CD14-positive monocyte (primary cell): Measurements from ENCODE around the gene ATP5PD. TPM values are rescaled to one million over a fixed set of nuclear protein-coding genes. Genes with fewer than 3 reads are reported as not detected.

Source experiments
- DNase-seq, 3 donors: peaks; one replicate each; pipeline ENCODE4 v3.0.0-alpha.2; 2011 to 2022
- H2AFZ ChIP-seq: 2 replicates; pipeline ENCODE4 v1.6.0; 2012; ENCODE audit warnings: mild to moderate bottlenecking, low read depth, low read length, inconsistent platforms; ENCODE audit not compliant: insufficient read depth, poor library complexity, severe bottlenecking
- H3K27ac ChIP-seq, 2 donors: 1 replicate in 1 of 2; 2 replicates in 1 of 2; pipeline ENCODE4 v1.5.1; 2012 to 2013; ENCODE audit warnings: low read length in 2 of 2, control low read depth in 1 of 2, inconsistent platforms in 1 of 2, low read depth in 1 of 2, mild to moderate bottlenecking in 1 of 2
- H3K27me3 ChIP-seq, 2 donors: one replicate each; pipeline versions ENCODE4 v1.6.0 to v1.6.1; 2011 to 2013; ENCODE audit warnings: low read length in 2 of 2; ENCODE audit not compliant: control insufficient read depth in 2 of 2, insufficient read depth in 2 of 2
- H3K36me3 ChIP-seq, 2 donors: replicated peaks in 1 of 2; 1 replicate in 1 of 2; 2 replicates in 1 of 2; pipeline versions ENCODE4 v1.5.1 to v1.6.1; 2012 to 2013; ENCODE audit warnings: low read length in 2 of 2, control low read depth in 1 of 2, inconsistent platforms in 1 of 2, mild to moderate bottlenecking in 1 of 2; ENCODE audit not compliant: insufficient read depth in 2 of 2, control insufficient read depth in 1 of 2
- H3K4me1 ChIP-seq, 2 donors: 1 replicate in 1 of 2; 2 replicates in 1 of 2; pipeline versions ENCODE4 v1.5.1 to v1.6.1; 2012 to 2013; ENCODE audit warnings: low read length in 2 of 2, control low read depth in 1 of 2, inconsistent platforms in 1 of 2, mild to moderate bottlenecking in 1 of 2, moderate library complexity in 1 of 2; ENCODE audit not compliant: insufficient read depth in 2 of 2, control insufficient read depth in 1 of 2
- H3K4me2 ChIP-seq: replicated peaks from 2 replicates; pipeline ENCODE3; 2012; ENCODE audit warnings: low read length, moderate library complexity, mild to moderate bottlenecking; ENCODE audit not compliant: poor library complexity, severe bottlenecking; ENCODE audit errors: extremely low read depth
- H3K4me3 ChIP-seq, 3 experiments: fragments of 200-600 bp in 1 of 3; sonication (generic) in 1 of 3; replicated peaks in 1 of 3; 1 replicate in 2 of 3; 2 replicates in 1 of 3; pipeline ENCODE4 v1.5.1; 2011 to 2013; ENCODE audit warnings: low read length in 3 of 3, mild to moderate bottlenecking in 3 of 3, control low read depth in 2 of 3, low read depth in 2 of 3, inconsistent platforms in 1 of 3, moderate library complexity in 1 of 3
- H3K79me2 ChIP-seq: 2 replicates; pipeline ENCODE4 v1.6.0; 2012; ENCODE audit warnings: mild to moderate bottlenecking, control low read depth, inconsistent platforms, low read length, moderate library complexity; ENCODE audit not compliant: insufficient read depth
- H3K9ac ChIP-seq: 2 replicates; pipeline ENCODE4 v1.6.0; 2017; ENCODE audit warnings: low read length, mild to moderate bottlenecking; ENCODE audit not compliant: insufficient read depth, poor library complexity, severe bottlenecking
- H3K9me3 ChIP-seq, 2 donors: replicated peaks in 1 of 2; 1 replicate in 1 of 2; 2 replicates in 1 of 2; pipeline versions ENCODE4 v1.5.1 to v1.6.1; 2012 to 2013; ENCODE audit warnings: low read length in 2 of 2, control low read depth in 1 of 2; ENCODE audit not compliant: control insufficient read depth in 1 of 2, insufficient read depth in 1 of 2
- H4K20me1 ChIP-seq: 2 replicates; pipeline ENCODE4 v1.6.0; 2012; ENCODE audit warnings: mild to moderate bottlenecking, low read length, control low read depth, moderate library complexity; ENCODE audit not compliant: insufficient read depth
- H3K27ac Mint-ChIP-seq, 7 donors: one replicate each; pipeline ENCODE4 v1.8.0; 2020; ENCODE audit warnings: mild to moderate bottlenecking in 7 of 7, mixed read lengths in 7 of 7, moderate library complexity in 6 of 7, inconsistent platforms in 2 of 7
- H3K27me3 Mint-ChIP-seq, 3 donors: one replicate each; pipeline ENCODE4 v1.8.0; 2021 to 2022; ENCODE audit warnings: low read depth in 3 of 3, mild to moderate bottlenecking in 3 of 3, mixed read lengths in 3 of 3, moderate library complexity in 3 of 3, inconsistent platforms in 1 of 3
- H3K36me3 Mint-ChIP-seq, 2 donors: one replicate each; pipeline ENCODE4 v1.8.0; 2020; ENCODE audit warnings: mixed read lengths in 2 of 2, inconsistent platforms in 1 of 2, mild to moderate bottlenecking in 1 of 2
- H3K4me1 Mint-ChIP-seq: one replicate; pipeline ENCODE4 v1.8.0; 2020; ENCODE audit warnings: mild to moderate bottlenecking, mixed read lengths
- H3K4me3 Mint-ChIP-seq, 2 donors: one replicate each; pipeline ENCODE4 v1.8.0; 2020; ENCODE audit warnings: mild to moderate bottlenecking in 2 of 2, mixed read lengths in 2 of 2, moderate library complexity in 1 of 2
- H3K9me3 Mint-ChIP-seq, 7 donors: one replicate each; pipeline ENCODE4 v1.8.0; 2020 to 2022; ENCODE audit warnings: mixed read lengths in 7 of 7, mild to moderate bottlenecking in 6 of 7, moderate library complexity in 6 of 7, inconsistent platforms in 2 of 7
- WGBS: methylation state at CpG from one replicate; pipeline ENCODE4 v1.1.5; 2013; ENCODE audit warnings: missing lambda C conversion rate; ENCODE audit not compliant: insufficient coverage; 5-methylcytosine and 5-hydroxymethylcytosine counted together
- intact Hi-C, 2 donors: fragments of 100-400 bp; cut with micrococcal nuclease; formaldehyde crosslinking; loops; one replicate each; pipeline versions ENCODE4 v1.15.0 to v1.15.1; 2023
- polyA plus RNA-seq, 3 donors: library from polyadenylated mRNA; depleted of rRNA in 1 of 3; unstranded in 2 of 3; stranded (reverse) in 1 of 3; fragments of 300-500 nt in 2 of 3; fragments of >200 nt in 1 of 3; fragmentation: Illumina TruSeq in 2 of 3; gene quantifications; 1 replicate in 2 of 3; 2 replicates in 1 of 3; pipeline ENCODE4 v1.2.3, GENCODE V29; 2012 to 2021
- TF ChIP-seq, protein P1 (sequence below): fragments of 200-600 bp; IDR thresholded peaks from one replicate; pipeline ENCODE4 v1.8.0; 2022; ENCODE audit warnings: antibody characterized with exemption, mild to moderate bottlenecking

ATP5PD gene
- polyA plus RNA-seq, 3 donors: 139 to 451 (median 437) TPM

DNA sequence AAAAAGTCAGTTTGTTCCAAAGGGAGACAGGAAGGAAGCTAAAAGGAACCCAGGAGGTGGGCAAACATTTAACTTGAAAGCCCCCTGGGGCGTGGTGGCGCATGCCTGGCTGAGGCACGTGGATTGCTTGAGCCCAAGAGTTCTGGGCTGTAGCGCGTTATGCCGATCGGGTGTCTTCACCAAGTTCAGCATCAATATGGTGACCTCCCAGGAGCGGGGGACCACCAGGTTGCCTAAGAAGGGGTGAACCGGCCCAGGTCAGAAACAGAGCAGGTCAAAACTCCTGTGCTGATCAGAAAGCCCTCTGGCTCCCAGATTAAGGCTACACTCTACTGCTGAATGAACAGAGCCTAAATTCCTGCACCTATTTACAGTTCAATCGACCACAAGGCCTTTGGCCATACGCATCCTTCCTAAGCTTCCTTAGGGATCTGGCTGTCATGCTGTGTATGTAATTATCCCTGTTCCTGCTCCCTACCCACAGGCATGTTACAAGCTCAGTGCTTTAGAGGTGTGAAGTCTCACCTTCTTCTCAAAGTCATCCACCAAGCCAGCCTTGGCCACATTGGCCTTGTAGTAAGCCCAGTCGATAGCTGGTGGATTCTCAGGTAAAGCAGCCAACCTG lies 5.0 kb downstream of the ATP5PD start:
- no peak overlapping the region for H3K4me3 Mint-ChIP-seq
- intact Hi-C loops: no loop called here
- H3K36me3 Mint-ChIP-seq: peaks cover 42 to 47% of the 10 kb centered on the region in 2 donors

DNA sequence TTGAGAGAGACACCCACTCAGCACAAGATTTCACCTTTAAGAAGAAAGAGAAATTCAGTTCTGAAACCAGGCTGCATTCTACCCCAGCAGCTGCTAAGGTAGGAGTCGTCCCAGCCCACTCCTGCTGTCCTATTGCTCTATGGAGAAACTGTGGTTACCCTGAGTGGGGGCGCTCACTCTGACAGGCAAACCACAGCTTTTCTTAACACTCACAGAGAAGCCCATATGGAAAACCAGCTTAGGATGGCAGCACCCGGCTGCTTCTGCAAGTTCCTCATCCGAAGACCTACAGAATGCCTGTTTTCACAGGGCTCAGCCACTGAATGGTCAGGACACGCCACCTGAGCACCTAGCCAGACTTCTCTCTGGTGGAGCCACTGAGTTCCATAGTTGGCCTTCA lies 7.5 kb downstream of the ATP5PD start:
- peaks cover 19 to 31% of the 10 kb centered on the region in 2 donors for H3K4me1 ChIP-seq
- TF ChIP-seq, protein P1, sequence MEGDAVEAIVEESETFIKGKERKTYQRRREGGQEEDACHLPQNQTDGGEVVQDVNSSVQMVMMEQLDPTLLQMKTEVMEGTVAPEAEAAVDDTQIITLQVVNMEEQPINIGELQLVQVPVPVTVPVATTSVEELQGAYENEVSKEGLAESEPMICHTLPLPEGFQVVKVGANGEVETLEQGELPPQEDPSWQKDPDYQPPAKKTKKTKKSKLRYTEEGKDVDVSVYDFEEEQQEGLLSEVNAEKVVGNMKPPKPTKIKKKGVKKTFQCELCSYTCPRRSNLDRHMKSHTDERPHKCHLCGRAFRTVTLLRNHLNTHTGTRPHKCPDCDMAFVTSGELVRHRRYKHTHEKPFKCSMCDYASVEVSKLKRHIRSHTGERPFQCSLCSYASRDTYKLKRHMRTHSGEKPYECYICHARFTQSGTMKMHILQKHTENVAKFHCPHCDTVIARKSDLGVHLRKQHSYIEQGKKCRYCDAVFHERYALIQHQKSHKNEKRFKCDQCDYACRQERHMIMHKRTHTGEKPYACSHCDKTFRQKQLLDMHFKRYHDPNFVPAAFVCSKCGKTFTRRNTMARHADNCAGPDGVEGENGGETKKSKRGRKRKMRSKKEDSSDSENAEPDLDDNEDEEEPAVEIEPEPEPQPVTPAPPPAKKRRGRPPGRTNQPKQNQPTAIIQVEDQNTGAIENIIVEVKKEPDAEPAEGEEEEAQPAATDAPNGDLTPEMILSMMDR: no peak
- peaks cover 0 to 1% of the 10 kb centered on the region in 2 donors for H3K27me3 ChIP-seq
- peaks cover 37 to 44% of the 10 kb centered on the region in 2 donors for H3K36me3 ChIP-seq
- intact Hi-C loops: loop anchor here in 1 of 2 donors (10.0 kb wide), 2 partner anchors 54 to 226 kb away; partner anchors contain the start of genes CDR2L, GGA3 and MRPS7
- 0% methylated on average over 1 of the region's 5 CpGs for WGBS
- no peak overlapping the region for H2AFZ ChIP-seq
- H3K9me3 ChIP-seq: no peaks in the 10 kb centered on the region
- no peak overlapping the region for H3K27ac ChIP-seq
- DNase-seq: no peak
- no peak overlapping the region for H3K9ac ChIP-seq
- Mint-ChIP-seq H3K27me3 (peaks cover 9 to 13% (median 10%) of the 10 kb centered on the region in 3 donors), H3K4me1 (peaks cover 28% of the 10 kb centered on the region), H3K4me3 (no peak overlapping the region), H3K9me3 (peaks cover 0 to 4% (median 0%) of the 10 kb centered on the region in 7 donors), H3K36me3 (peaks cover 42 to 47% of the 10 kb centered on the region in 2 donors), H3K27ac (no peak overlapping the region)
- H3K4me2 ChIP-seq: no peak overlapping the region
- H3K79me2 ChIP-seq: peaks cover 6% of the 10 kb centered on the region
- peaks cover 8% of the 10 kb centered on the region for H4K20me1 ChIP-seq
- H3K4me3 ChIP-seq: no peak overlapping the region

More for the DNA sequence above, 5.0 kb downstream of the ATP5PD start:
- 94% methylated on average over 8 of the region's 12 CpGs for WGBS
- Histone ChIP-seq H3K79me2 (peaks cover 26% of the 10 kb centered on the region), H4K20me1 (peaks cover 12% of the 10 kb centered on the region), H3K27me3 (no peaks in the 10 kb centered on the region), H3K4me1 (peaks cover 6 to 16% of the 10 kb centered on the region in 2 donors), H3K9me3 (no peaks in the 10 kb centered on the region), H3K4me2 (no peak overlapping the region), H3K27ac (no peak overlapping the region), H3K9ac (no peak overlapping the region), H3K4me3 (no peak overlapping the region), H3K36me3 (peaks cover 37 to 44% of the 10 kb centered on the region in 2 donors), H2AFZ (no peak overlapping the region)
- Mint-ChIP-seq H3K27me3 (peaks cover 0 to 2% (median 0%) of the 10 kb centered on the region in 3 donors), H3K9me3 (peaks cover 0 to 2% (median 0%) of the 10 kb centered on the region in 7 donors), H3K4me1 (peaks cover 13% of the 10 kb centered on the region), H3K27ac (peak overlapping the region in 1 of 7 donors; percentile 41)
- TF ChIP-seq, protein P1: no peak
- no peak for DNase-seq
